Panc1 (cell line): Measurements from ENCODE around the gene CDS2.

Source experiments
- CTCF ChIP-seq: fragments of 450-650 bp; IDR thresholded peaks from 2 replicates; pipeline ENCODE4 v1.5.1; 2017; ENCODE audit warnings: mild to moderate bottlenecking
- POLR2AphosphoS5 ChIP-seq: IDR thresholded peaks from 2 replicates; pipeline ENCODE4 v1.6.1; 2012; ENCODE audit warnings: mild to moderate bottlenecking, low read depth, low read length, moderate library complexity
- REST ChIP-seq, 2 experiments: IDR thresholded peaks; 2 replicates each; pipeline ENCODE4 v1.6.1; 2011 to 2012; ENCODE audit warnings: low read depth in 2 of 2, control low read depth in 1 of 2, low read length in 1 of 2, mild to moderate bottlenecking in 1 of 2, moderate library complexity in 1 of 2; ENCODE audit not compliant: insufficient read depth in 1 of 2
- TCF7L2 ChIP-seq: IDR thresholded peaks from 2 replicates; pipeline ENCODE4 v1.6.1; 2011; ENCODE audit warnings: mild to moderate bottlenecking, low read depth, low read length, inconsistent platforms

DNA sequence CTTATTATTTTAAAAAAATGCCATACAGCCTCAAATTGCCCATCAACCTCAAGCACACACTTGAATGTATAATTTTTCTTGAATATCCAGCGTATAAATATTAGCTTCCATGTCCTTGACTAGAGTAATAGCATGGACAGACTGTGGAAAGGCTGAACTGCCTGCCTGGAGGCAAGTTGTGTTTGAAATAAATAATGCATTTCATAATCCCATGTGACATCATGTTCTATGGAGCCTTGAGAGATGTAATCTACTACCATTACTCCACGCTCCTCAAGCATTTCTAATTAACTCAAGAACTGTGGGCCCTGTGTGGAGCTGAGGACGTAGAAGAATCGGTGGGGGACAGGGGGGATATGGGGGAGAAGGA, 94.2 kb downstream of the CDS2 start:
- TF ChIP-seq CTCF (no peak), REST (IDR thresholded peaks at IDR 0.05; ENCODE audit: insufficient read depth in 1 of 2, low read depth in 2 of 2, low read length in 1 of 2) (no peak), POLR2AphosphoS5 (no peak), TCF7L2 (no peak)
